ENCODE results near the gene HPCAL1.

GRCh38 chr2:10331027-10331701 is 28.5 kb downstream of the HPCAL1 start:
- no peak for TF ChIP-seq CTCF (IDR thresholded peaks at IDR 0.05)
- TF ChIP-seq EZH2 (IDR thresholded peaks at IDR 0.05; ENCODE audit: borderline replicate concordance, insufficient read depth, low read depth, low read length, poor library complexity, severe bottlenecking) = no peak
